ENCODE data around the gene ZC3H8. TPM values are rescaled to one million over a fixed set of nuclear protein-coding genes. Genes with fewer than 3 reads are reported as not detected.

Gene ZC3H8
- total RNA-seq, 1 experiment from 2014 or later: 13.1 TPM

GRCh38 chr2:112268547-112268946 is 13.7 kb upstream of the ZC3H8 start:
- no peak overlapping the region for H3K4me3 ChIP-seq (ENCODE audit: low read length)
- TF ChIP-seq EZH2phosphoT487 (IDR thresholded peaks at IDR 0.05; ENCODE audit: borderline replicate concordance, low read length): no peak
- TF ChIP-seq, protein P1, sequence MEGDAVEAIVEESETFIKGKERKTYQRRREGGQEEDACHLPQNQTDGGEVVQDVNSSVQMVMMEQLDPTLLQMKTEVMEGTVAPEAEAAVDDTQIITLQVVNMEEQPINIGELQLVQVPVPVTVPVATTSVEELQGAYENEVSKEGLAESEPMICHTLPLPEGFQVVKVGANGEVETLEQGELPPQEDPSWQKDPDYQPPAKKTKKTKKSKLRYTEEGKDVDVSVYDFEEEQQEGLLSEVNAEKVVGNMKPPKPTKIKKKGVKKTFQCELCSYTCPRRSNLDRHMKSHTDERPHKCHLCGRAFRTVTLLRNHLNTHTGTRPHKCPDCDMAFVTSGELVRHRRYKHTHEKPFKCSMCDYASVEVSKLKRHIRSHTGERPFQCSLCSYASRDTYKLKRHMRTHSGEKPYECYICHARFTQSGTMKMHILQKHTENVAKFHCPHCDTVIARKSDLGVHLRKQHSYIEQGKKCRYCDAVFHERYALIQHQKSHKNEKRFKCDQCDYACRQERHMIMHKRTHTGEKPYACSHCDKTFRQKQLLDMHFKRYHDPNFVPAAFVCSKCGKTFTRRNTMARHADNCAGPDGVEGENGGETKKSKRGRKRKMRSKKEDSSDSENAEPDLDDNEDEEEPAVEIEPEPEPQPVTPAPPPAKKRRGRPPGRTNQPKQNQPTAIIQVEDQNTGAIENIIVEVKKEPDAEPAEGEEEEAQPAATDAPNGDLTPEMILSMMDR (conservative IDR thresholded peaks at IDR 0.05; ENCODE audit: low read depth, low read length): no peak
- TF ChIP-seq EZH2 (IDR thresholded peaks at IDR 0.05; ENCODE audit: low read length, unreplicated experiment): no peak
- H2AFZ ChIP-seq (ENCODE audit: low read length): no peak overlapping the region
- H3K79me2 ChIP-seq (ENCODE audit: low read length): no peaks in the 10 kb centered on the region
- no peaks in the 10 kb centered on the region for H3K9me2 ChIP-seq (replicated peaks; ENCODE audit: low read length)
- no peak for DNase-seq
- intact Hi-C loops (cut with micrococcal nuclease): no loop called here
- ChIA-PET POLR2A (ENCODE audit: unreplicated experiment) (no interaction called here), CTCF (no interaction called here)
- no peak for ATAC-seq
- H4K20me1 ChIP-seq (ENCODE audit: low read length): no peaks in the 10 kb centered on the region
- H3K27me3 ChIP-seq (ENCODE audit: low read length): no peaks in the 10 kb centered on the region
- no peak overlapping the region for H3K9ac ChIP-seq (ENCODE audit: low read length)
- no TSS peak for BruUV-seq (replicated peaks)
- H3K9me3 ChIP-seq (ENCODE audit: low read length): no peaks in the 10 kb centered on the region
- H3K4me1 ChIP-seq (ENCODE audit: insufficient read depth, low read length): no peaks in the 10 kb centered on the region
- H3K36me3 ChIP-seq (ENCODE audit: low read depth, low read length): no peaks in the 10 kb centered on the region
- no peak overlapping the region for H3K4me2 ChIP-seq (ENCODE audit: low read length)
- no peak overlapping the region for H3K27ac ChIP-seq (ENCODE audit: low read length)
- no peaks in the 10 kb centered on the region for H3F3A ChIP-seq (ENCODE audit: low read length, unreplicated experiment)

- ChIA-PET POLR2A (ENCODE audit: unreplicated experiment) (no interaction called here), CTCF (no interaction called here)
- ATAC-seq: no peak
- no peaks in the 10 kb centered on the region for H4K20me1 ChIP-seq (ENCODE audit: low read length)
- no peak for DNase-seq
- H3K27me3 ChIP-seq (ENCODE audit: low read length): no peaks in the 10 kb centered on the region
- H3K9ac ChIP-seq (ENCODE audit: low read length): no peak overlapping the region
- peaks cover 4% of the 10 kb centered on the region for H3K4me1 ChIP-seq (ENCODE audit: insufficient read depth, low read length)
- H3K4me2 ChIP-seq (ENCODE audit: low read length): no peak overlapping the region
- H3K36me3 ChIP-seq (ENCODE audit: low read depth, low read length): no peaks in the 10 kb centered on the region
- TF ChIP-seq EZH2 (IDR thresholded peaks at IDR 0.05; ENCODE audit: low read length, unreplicated experiment) (no peak), EZH2phosphoT487 (IDR thresholded peaks at IDR 0.05; ENCODE audit: borderline replicate concordance, low read length) (no peak)
- TF ChIP-seq, protein P1 (conservative IDR thresholded peaks at IDR 0.05; ENCODE audit: low read depth, low read length): no peak
- intact Hi-C loops (cut with micrococcal nuclease): no loop called here
- no peak overlapping the region for H3K4me3 ChIP-seq (ENCODE audit: low read length)
- no peaks in the 10 kb centered on the region for H3F3A ChIP-seq (ENCODE audit: low read length, unreplicated experiment)
- H2AFZ ChIP-seq (ENCODE audit: low read length): no peak overlapping the region
- H3K9me2 ChIP-seq (replicated peaks; ENCODE audit: low read length): no peaks in the 10 kb centered on the region
- H3K79me2 ChIP-seq (ENCODE audit: low read length): no peaks in the 10 kb centered on the region
- H3K9me3 ChIP-seq (ENCODE audit: low read length): no peaks in the 10 kb centered on the region
- no peak overlapping the region for H3K27ac ChIP-seq (ENCODE audit: low read length)
- no TSS peak for BruUV-seq (replicated peaks)
Observed at GRCh38 chr2:112262876-112263275, 8.0 kb upstream of the ZC3H8 start.

DNA sequence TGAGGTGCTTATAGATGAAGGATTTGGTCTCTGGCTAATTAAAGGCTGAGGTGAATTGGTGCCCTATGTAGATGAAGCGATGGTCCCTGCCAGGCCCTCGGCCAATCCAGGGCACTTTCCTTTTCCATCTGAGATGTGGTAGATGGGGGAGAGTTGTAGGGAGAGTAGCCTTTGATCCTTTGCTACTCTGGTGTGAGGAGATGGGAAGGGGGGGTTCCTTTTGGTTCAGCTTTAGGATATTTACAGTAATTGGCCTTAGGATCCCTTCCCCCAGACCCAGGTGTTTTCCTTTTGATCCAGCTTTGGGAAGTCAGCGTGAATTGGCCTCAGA is 5.4 kb upstream of the ZC3H8 start:
- no peaks in the 10 kb centered on the region for H3K9me2 ChIP-seq (replicated peaks; ENCODE audit: low read length)
- no peaks in the 10 kb centered on the region for H3K36me3 ChIP-seq (ENCODE audit: low read depth, low read length)
- ChIA-PET POLR2A (ENCODE audit: unreplicated experiment) (no interaction called here), CTCF (interaction anchor here (0.6 kb wide), 1 partner anchor 173 kb away, joined by 6 read pairs; the partner anchor contains the start of gene RGPD8)
- no TSS peak for BruUV-seq (replicated peaks)
- H4K20me1 ChIP-seq (ENCODE audit: low read length): no peaks in the 10 kb centered on the region
- peak overlapping the region; percentile 99 for H2AFZ ChIP-seq (ENCODE audit: low read length)
- TF ChIP-seq EZH2 (IDR thresholded peaks at IDR 0.05; ENCODE audit: low read length, unreplicated experiment) (no peak), EZH2phosphoT487 (IDR thresholded peaks at IDR 0.05; ENCODE audit: borderline replicate concordance, low read length) (no peak)
- TF ChIP-seq, protein P1 (conservative IDR thresholded peaks at IDR 0.05; ENCODE audit: low read depth, low read length): no peak
- H3K79me2 ChIP-seq (ENCODE audit: low read length): no peaks in the 10 kb centered on the region
- no peak overlapping the region for H3K4me3 ChIP-seq (ENCODE audit: low read length)
- H3K4me1 ChIP-seq (ENCODE audit: insufficient read depth, low read length): peaks cover 4% of the 10 kb centered on the region
- no peaks in the 10 kb centered on the region for H3K27me3 ChIP-seq (ENCODE audit: low read length)
- H3F3A ChIP-seq (ENCODE audit: low read length, unreplicated experiment): no peaks in the 10 kb centered on the region
- H3K9me3 ChIP-seq (ENCODE audit: low read length): no peaks in the 10 kb centered on the region
- DNase-seq (no peak), ATAC-seq (no peak)
- H3K9ac ChIP-seq (ENCODE audit: low read length): no peak overlapping the region
- intact Hi-C loops (cut with micrococcal nuclease): no loop called here
- H3K4me2 ChIP-seq (ENCODE audit: low read length): no peak overlapping the region
- H3K27ac ChIP-seq (ENCODE audit: low read length): no peak overlapping the region
